OCI-LY7 (cell line): ENCODE data around the gene GMEB2.

Experiments used
- CTCF ChIP-seq: fragments of 200-600 bp; sonication (generic); conservative IDR thresholded peaks from 2 replicates; pipeline ENCODE4 v1.5.1; 2014; ENCODE audit warnings: mild to moderate bottlenecking, antibody characterized with exemption, low read length, moderate library complexity, mixed read lengths
- EZH2phosphoT487 ChIP-seq: fragments of 200-600 bp; sonication (generic); IDR thresholded peaks from 2 replicates; pipeline ENCODE4 v1.6.1; 2018; ENCODE audit warnings: low read depth, borderline replicate concordance, mild to moderate bottlenecking, mixed run types, antibody characterized with exemption, low read length, moderate library complexity, mixed read lengths

GRCh38 chr20:63675681-63676368 is 48.9 kb upstream of the GMEB2 start:
- TF ChIP-seq CTCF (no peak), EZH2phosphoT487 (no peak)
